OCI-LY3 (cell line): ENCODE results near the gene ALDH5A1.

Experiments used
- H2AFZ ChIP-seq: fragments of 200-600, 300-600 bp; shearing (Covaris generic); 2 replicates; pipeline ENCODE4 v1.6.0; 2014; ENCODE audit warnings: antibody characterized with exemption, low read depth, low read length
- H3K27ac ChIP-seq: fragments of 200-600, 300-600 bp; sonication (generic); 2 replicates; pipeline ENCODE4 v1.5.1; 2014; ENCODE audit warnings: mild to moderate bottlenecking, low read length, moderate library complexity, mixed read lengths
- H3K27me3 ChIP-seq: fragments of 200-600, 300-600 bp; sonication (generic); 2 replicates; pipeline ENCODE4 v1.6.1; 2014; ENCODE audit warnings: low read depth, low read length, mixed read lengths
- H3K36me3 ChIP-seq: fragments of 200-600, 300-600 bp; sonication (generic); replicated peaks from 2 replicates; pipeline ENCODE3; 2014; ENCODE audit warnings: low read depth, low read length, mixed read lengths
- H3K4me1 ChIP-seq: fragments of 300-600, 200-600 bp; sonication (generic); 2 replicates; pipeline ENCODE4 v1.6.1; 2014; ENCODE audit warnings: low read length, mixed read lengths
- H3K4me2 ChIP-seq: fragments of 200-600, 300-600 bp; sonication (generic); 2 replicates; pipeline ENCODE4 v1.6.1; 2014; ENCODE audit warnings: low read length, mixed read lengths
- H3K4me3 ChIP-seq: fragments of 300-600, 200-600 bp; sonication (generic); 2 replicates; pipeline ENCODE4 v1.5.1; 2014; ENCODE audit warnings: antibody characterized with exemption, mild to moderate bottlenecking, low read length, moderate library complexity
- H3K79me2 ChIP-seq: fragments of 300-600, 200-600 bp; shearing (Covaris generic); 2 replicates; pipeline ENCODE4 v1.6.1; 2014; ENCODE audit warnings: mild to moderate bottlenecking, low read length, mixed read lengths
- H3K9ac ChIP-seq: fragments of 300-600, 200-600 bp; shearing (Covaris generic); 2 replicates; pipeline ENCODE4 v1.6.0; 2014; ENCODE audit warnings: mild to moderate bottlenecking, low read length, moderate library complexity
- H3K9me3 ChIP-seq: fragments of 200-600, 300-600 bp; shearing (Covaris generic); 2 replicates; pipeline ENCODE4 v1.6.1; 2014; ENCODE audit warnings: low read length, mixed read lengths; ENCODE audit not compliant: insufficient read depth
- H4K20me1 ChIP-seq: fragments of 200-600, 300-600 bp; sonication (generic); 2 replicates; pipeline ENCODE4 v1.6.1; 2016; ENCODE audit warnings: low read length, mixed read lengths; ENCODE audit not compliant: insufficient read depth
- CTCF ChIP-seq: fragments of 200-600, 300-600 bp; sonication (generic); IDR thresholded peaks from 2 replicates; pipeline ENCODE4 v1.5.1; 2014; ENCODE audit warnings: antibody characterized with exemption, low read length, low read depth
- EZH2phosphoT487 ChIP-seq: fragments of 200-600 bp; shearing (Covaris generic); IDR thresholded peaks from 2 replicates; pipeline ENCODE4 v1.6.1; 2018; ENCODE audit warnings: antibody characterized with exemption, mixed run types, low read depth

The ALDH5A1 gene

GRCh38 chr6:24477070-24477469 is 17.7 kb upstream of the ALDH5A1 start:
- no peak for TF ChIP-seq EZH2phosphoT487
- no peak for TF ChIP-seq CTCF

DNA sequence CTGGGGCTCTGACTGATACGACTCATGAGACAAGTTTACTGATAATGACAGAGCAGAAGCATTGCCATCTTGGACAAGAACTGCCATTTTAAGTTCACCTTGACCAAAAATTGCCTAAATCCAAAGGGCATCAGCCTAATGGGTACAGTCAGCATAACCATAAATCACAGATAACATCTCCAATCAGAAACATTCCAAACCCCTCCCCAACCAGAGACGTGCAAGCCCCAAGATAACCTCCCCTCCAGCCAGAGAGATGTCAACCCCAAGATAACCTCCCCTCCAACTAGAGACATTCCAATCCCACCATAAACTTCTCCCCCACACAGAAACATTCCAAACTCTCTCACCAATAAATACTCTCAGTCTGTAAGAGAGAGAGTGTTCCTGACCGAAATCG is 15.9 kb upstream of the ALDH5A1 start:
- Histone ChIP-seq H2AFZ (no peak overlapping the region), H3K4me1 (no peaks in the 10 kb centered on the region), H3K9me3 (no peaks in the 10 kb centered on the region), H3K4me2 (no peak overlapping the region), H4K20me1 (no peaks in the 10 kb centered on the region), H3K36me3 (peaks cover 3% of the 10 kb centered on the region), H3K4me3 (no peak overlapping the region), H3K27ac (no peak overlapping the region), H3K79me2 (no peaks in the 10 kb centered on the region), H3K27me3 (no peaks in the 10 kb centered on the region), H3K9ac (no peak overlapping the region)
- no peak for TF ChIP-seq EZH2phosphoT487
- TF ChIP-seq CTCF, result no peak

More at GRCh38 chr6:24477070-24477469, 17.7 kb upstream of the ALDH5A1 start:
- Histone ChIP-seq H3K9ac (no peak overlapping the region), H3K4me2 (no peak overlapping the region), H3K27me3 (no peaks in the 10 kb centered on the region), H4K20me1 (no peaks in the 10 kb centered on the region), H3K9me3 (no peaks in the 10 kb centered on the region), H3K79me2 (no peaks in the 10 kb centered on the region), H3K4me1 (no peaks in the 10 kb centered on the region), H3K36me3 (peaks cover 3% of the 10 kb centered on the region), H3K4me3 (no peak overlapping the region), H2AFZ (no peak overlapping the region), H3K27ac (no peak overlapping the region)

- Histone ChIP-seq H4K20me1 (no peaks in the 10 kb centered on the region), H3K4me2 (no peak overlapping the region), H2AFZ (no peak overlapping the region), H3K27ac (no peak overlapping the region), H3K9ac (no peak overlapping the region), H3K9me3 (no peaks in the 10 kb centered on the region), H3K36me3 (peaks cover 3% of the 10 kb centered on the region), H3K79me2 (no peaks in the 10 kb centered on the region), H3K4me3 (no peak overlapping the region), H3K4me1 (no peaks in the 10 kb centered on the region), H3K27me3 (no peaks in the 10 kb centered on the region)
- TF ChIP-seq EZH2phosphoT487 (no peak), CTCF (no peak)
Observed at GRCh38 chr6:24480705-24481104, 14.1 kb upstream of the ALDH5A1 start.

GRCh38 chr6:24481449-24481848 is 13.3 kb upstream of the ALDH5A1 start:
- no peak overlapping the region for H2AFZ ChIP-seq
- no peak overlapping the region for H3K4me3 ChIP-seq

More at GRCh38 chr6:24481449-24481848, 13.3 kb upstream of the ALDH5A1 start:
- H3K9ac ChIP-seq, result no peak overlapping the region
- TF ChIP-seq EZH2phosphoT487 (no peak), CTCF (no peak)
- H3K27ac ChIP-seq, result no peak overlapping the region
- H4K20me1 ChIP-seq, result no peaks in the 10 kb centered on the region
- no peaks in the 10 kb centered on the region for H3K79me2 ChIP-seq
- no peaks in the 10 kb centered on the region for H3K4me1 ChIP-seq
- H3K4me2 ChIP-seq, result no peak overlapping the region
- H3K36me3 ChIP-seq, result peaks cover 3% of the 10 kb centered on the region
- H3K27me3 ChIP-seq, result no peaks in the 10 kb centered on the region
- no peaks in the 10 kb centered on the region for H3K9me3 ChIP-seq
